Kidney tubule cell (primary cell): ENCODE results near the gene CIROP.
A peak's percentile ranks its signal among the peaks of the same experiment; 100 is the strongest.

Experiments
- DNase-seq: peaks from one replicate; pipeline ENCODE4 v3.0.0-alpha.2; 2018; ENCODE audit warnings: low spot score

Gene CIROP

GRCh38 chr14:23093991-23094665 lies 10.7 kb downstream of the CIROP start:
- DNase-seq, result no peak

GRCh38 chr14:23093526-23093925 lies 11.3 kb downstream of the CIROP start:
- DNase-seq, result no peak

DNA sequence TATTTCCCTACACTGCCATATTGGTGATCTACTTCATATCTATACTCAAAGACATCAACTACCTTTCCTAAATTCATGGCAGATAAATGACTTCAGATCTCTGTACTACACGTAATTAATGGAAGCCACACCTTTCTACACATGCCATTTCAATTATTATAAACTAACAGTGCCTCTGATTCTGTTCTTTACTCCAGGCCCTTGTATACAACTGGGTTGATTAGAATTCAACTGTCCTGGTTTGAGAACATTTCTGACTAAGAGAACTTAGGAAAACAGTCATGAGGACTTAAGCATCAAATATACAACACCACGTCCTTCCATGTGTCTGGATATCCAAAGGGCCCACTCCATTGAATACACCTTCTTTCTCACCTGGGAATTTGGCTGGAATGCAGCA lies 11.7 kb downstream of the CIROP start:
- DNase-seq, result no peak

DNA sequence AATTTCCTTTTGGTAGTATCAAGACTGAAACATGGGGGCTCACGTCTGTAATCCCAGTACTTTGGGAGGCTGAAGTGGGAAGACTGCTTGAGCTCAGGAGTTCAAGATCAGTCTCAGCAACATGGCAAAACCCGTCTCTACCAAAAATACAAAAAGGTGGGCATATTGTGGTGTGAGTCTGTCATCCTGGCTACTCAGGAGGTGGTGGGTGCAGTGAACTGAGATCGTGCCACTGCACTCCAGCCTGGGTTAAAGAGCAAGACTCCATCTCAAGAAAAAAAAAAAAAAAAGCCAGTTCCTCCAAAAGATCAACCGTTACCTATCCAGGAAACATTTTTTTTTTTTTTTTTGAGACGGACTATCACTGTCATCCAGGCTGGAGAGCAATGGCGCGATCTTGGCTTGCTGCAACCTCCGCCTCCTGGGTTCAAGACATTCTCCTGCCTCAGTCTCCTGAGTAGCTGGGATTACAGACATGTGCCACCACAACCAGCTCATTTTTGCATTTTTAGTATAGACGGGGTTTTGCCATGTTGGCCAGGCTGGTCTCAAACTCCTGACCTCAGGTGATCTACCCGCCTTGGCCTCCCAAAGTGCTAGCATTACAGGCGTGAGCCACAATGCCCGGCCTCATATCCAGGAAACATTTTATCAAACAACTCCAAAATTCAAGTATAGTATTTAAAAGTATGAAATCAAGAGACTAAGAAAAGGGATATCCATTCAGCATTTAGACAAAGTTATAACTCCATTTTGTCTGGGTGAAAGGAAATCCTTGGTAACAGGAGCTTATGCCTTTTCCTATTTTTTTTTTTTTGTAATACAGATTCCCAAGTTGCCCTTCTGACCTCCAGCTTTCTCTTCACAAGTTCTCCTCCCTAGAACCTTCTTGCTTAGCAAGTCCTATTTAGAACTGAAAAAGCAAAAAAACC lies 13.2 kb downstream of the CIROP start:
- no peak for DNase-seq

DNA sequence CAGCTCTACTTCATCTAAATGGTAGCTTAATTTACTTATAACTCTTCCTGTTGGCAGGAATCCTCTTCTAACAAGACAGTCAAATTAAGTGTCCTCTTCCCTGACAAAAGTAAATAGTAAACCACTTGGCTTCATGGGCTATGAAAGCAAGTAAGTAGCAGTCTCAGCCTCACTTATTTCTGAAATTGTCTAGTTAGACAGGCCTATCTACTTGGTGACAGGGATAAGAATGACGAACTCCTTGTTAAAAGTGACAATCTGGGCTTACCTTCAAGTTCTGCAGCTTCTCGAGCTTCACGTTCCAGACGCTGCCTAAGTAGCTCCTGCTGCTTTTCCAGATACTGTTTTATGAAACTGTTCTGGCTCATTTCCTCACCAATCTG lies 14.5 kb downstream of the CIROP start:
- no peak for DNase-seq

DNA sequence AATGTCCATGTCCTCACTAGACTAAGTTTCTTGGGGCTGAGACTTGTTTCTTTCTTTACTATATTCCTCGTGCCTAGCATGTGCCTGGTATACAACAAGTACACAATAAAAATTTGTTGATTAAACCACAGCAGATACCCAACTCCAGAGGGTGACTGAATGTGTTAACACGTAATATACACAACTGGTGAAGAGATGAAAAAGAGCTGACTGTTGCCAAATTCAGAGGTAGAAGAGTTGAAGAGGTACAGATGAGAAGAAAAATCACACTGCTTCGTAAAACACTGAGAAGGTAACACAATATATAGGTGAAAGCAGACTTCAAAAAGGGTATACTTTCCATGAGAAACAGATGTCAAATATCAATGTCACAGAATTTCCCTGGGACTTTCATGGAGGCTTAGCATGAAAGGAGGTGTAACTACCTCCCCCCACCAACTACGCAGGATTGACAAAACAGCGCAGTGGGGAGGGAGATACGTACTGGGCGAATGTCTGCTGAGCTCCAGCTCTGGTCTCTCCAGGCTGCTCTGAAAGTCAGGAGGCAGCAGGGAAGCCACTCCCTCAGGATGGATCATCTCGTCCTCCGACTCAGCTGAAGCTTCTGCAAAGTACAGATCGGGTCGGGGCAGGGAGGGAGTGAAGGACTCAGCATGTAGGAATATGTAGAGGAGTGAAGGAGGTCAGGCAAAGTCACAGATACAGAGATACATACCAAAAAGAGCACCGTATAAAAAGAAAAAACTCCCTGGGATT lies 15.1 kb downstream of the CIROP start:
- no peak for DNase-seq

DNA sequence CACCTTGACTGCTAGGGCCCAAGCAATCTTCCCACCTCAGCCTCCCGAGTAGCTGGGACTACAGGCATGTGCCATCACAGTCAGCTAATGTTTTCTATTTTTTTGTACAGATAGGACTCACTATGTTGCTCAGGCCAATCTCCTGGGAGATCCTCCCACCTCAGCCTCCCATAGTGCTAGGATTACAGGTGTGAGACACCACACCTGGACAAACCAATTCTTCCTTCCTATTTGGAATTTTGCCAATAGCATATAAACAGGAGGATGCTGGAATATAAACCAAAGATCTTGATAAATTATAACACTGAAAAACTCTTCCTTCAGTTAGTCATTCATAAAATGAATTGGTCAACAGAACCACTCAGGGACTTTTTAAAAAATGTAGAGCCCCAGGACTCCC lies 18.2 kb downstream of the CIROP start:
- DNase-seq, result no peak

DNA sequence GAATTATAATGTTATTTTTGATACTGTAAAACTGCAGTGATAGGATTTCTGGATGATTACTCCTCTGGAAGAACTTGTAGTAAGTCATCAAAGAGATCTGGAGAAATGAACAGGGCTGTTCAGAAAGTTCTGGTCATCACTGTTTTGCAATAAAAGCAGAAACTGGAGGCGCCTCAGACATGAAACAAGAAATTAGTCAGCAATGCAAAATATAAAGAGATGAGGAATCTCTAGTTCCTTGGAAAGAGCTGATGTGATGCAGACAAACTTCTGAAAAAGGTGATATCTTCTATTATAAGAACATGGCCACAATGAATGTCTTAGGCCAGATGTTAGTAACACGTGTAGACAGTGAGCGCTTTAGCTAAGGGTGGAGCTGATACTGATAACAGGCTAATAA lies 19.3 kb downstream of the CIROP start:
- no peak for DNase-seq

DNA sequence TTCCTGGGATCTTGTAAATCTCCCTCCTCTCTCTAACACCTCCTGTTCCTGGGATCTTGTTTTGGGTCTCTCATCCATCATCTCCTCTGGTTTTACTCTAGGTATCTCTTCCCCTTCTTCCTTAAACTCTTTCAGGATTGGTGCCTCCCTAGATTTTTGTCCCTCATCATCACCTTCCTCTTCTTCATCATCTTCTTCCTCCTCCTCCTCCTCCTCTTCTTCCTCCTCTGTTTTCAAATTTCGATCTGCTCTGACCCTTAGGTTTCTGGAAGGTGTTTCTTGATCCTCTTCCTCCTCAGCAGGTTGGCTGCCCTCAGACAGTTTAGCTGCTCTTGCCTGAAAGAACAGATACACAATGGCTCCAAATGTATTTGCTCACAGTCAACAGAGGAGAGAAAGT lies 24.3 kb downstream of the CIROP start:
- no peak for DNase-seq

DNA sequence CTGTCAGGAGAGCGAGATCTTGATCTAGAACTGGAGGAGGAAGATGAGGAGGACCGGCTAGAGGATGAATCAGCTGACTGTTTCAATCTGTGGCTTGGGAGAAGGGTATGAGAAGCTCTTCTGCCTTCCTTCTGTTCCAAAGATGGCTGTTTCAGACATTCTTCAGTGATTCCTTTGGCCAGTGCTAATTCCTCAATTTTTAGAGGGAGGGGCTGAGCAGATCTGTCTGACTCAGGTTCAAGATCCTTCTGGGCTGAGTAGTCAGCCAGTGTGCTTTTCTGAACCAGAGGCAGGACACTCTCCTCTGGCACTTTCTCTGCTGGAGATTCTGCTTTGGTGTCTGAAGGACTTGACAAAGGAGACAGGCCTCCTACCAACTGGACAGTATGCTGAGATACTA lies 25.1 kb downstream of the CIROP start:
- DNase-seq, result peak; percentile 28

DNA sequence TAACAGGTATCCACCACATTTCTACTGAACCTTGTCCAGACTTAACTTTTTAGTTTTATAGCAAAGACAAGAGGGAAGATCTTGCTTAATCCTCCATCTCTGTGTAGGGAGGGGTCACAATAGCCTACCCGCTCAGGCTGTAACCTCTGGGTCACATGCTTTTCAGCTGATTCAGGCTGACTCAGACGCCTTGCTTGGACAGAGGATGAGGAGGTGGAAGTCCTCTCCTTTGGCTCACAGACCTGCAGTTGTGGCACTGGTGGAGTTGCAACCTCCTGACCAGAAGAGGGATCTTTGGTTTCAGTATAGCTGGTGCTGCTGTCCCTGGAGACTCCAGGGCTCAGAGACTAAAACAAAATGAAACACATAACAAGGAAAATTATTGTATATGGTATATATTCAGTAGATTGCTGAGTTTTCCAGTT lies 26.1 kb downstream of the CIROP start:
- DNase-seq, result peak; percentile 95

DNA sequence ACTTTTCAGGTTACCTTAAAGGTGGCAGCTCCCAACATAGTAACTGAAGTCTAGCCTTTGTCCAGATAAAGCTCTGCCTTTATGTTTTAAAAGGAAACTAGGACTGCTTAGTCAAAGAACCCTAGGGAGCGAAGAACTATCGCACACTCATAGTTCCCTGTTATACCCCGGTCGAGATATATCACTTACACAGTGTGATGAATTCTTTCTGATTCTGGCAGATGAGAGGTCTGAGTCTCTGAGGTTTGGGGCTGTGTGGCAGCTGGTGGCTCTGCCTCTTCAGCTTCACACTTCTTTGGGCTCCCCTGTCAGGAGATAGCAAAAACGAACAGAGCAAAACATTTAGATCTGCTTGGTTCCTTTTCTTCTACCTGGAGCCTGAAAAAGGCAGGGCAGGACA lies 26.8 kb downstream of the CIROP start:
- DNase-seq, result no peak

- peak; percentile 43 for DNase-seq
Observed at GRCh38 chr14:23076785-23077408, 27.9 kb downstream of the CIROP start.

- no peak for DNase-seq
Observed at GRCh38 chr14:23074906-23075305, 29.9 kb downstream of the CIROP start.

GRCh38 chr14:23071921-23072539 lies 32.8 kb downstream of the CIROP start:
- peak; percentile 34 for DNase-seq

DNA sequence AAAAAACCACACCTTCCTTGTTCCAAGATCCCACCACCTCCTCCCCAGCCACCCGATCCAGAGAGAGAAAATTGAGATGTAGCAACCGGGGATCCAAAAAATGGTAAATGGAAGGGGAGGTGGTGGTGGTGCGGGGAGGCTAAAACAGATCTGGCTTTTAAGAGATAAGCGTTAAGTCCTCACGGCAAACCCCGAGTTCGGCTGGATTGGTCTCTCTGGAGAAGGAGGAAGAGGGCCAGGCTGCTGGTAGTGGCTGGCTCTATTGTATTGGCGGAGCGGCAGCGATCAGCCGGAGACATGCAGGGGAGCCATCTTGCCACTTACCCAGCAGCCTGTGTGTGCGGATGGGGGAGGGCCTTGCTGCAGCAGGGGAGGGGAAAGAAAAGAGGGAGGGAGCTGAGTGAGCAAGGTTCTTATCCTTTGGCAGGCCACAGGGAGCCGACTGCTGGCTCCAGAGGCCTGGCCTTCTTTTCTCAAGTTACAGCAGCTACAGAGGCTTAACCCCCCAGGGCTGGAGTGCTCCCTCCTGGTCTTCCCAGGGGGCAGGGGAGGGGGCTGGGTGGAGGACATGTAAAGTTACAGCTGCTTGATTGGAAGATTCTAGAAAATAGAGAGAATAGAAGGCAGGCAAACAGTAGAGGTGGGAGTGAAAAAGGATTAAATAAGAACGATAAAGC lies 33.4 kb downstream of the CIROP start:
- DNase-seq, result peak; percentile 90

GRCh38 chr14:23070262-23071129 lies 34.3 kb downstream of the CIROP start:
- DNase-seq, result no peak

DNA sequence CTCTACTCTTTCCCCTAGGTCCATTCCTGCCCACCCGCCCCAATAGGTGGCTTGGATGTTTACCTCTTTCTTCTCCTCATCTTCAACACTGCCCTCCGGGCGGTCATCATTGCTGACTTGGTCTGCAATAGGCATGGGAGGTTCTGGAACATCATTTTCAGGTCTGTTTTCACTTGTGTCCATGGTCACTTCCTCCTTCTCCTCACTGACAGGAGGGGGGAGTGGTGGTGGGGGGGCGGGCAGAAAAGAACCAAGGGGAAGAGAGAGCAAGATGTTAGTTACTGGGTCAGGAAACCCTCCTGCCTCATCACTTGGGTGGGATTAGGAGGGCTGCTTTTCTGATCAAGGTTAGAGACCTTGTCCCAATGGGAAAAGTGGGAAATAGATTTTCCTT lies 35.4 kb downstream of the CIROP start:
- no peak for DNase-seq

DNA sequence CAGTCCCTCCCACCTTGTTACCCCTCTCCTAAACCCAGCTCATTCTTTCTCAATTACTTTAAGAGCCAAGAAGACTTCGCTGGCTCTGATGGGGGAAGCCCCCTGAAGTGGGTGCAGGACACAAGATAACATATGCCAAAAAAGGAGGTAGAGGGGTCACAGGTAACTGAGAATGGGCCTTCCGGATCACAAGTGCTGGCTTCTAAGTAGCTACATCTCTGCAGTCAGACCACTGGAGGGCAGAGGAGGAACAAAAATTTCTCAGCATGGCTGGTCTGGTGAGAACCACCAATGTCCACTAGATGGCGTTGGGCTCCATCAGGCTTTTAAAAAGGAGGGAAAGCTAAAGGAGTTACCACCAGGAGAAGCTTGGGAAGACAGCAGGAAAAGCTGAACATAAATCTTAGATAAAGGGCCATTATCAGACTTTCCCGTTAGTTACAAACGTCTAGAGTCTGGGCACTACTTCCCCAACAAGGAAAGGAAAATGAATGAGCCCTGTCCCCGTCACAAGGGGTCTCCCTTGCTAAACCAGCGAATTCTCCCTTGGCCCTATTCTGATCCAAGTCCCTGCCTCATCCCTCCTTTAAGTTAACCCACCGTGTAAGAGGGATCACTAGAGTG lies 35.9 kb downstream of the CIROP start:
- peak; percentile 92 for DNase-seq
